Activated CD4-positive, alpha-beta T cell treated with anti-CD3 and anti-CD28 coated beads, Interleukin-2, amount 10 ng/mL, durations not matched to agents 24 days and 14 days (primary cell): ENCODE measurements around the gene NOS2. TPM values are rescaled to one million over a fixed set of nuclear protein-coding genes. Genes with fewer than 3 reads are reported as not detected.
"Not testable (repeated sequence)": the region's sequence is repeated elsewhere in the genome, so short reads cannot be mapped to it uniquely, and the experiment has no call there.

Experiments used
- DNase-seq: peaks from one replicate; pipeline ENCODE4 v3.0.0; 2022
- H3K27ac Mint-ChIP-seq: one replicate; pipeline ENCODE4 v1.8.0; 2022; ENCODE audit warnings: mild to moderate bottlenecking, mixed read lengths
- H3K27me3 Mint-ChIP-seq: one replicate; pipeline ENCODE4 v1.8.0; 2022; ENCODE audit warnings: mixed read lengths
- H3K36me3 Mint-ChIP-seq: one replicate; pipeline ENCODE4 v1.8.0; 2022; ENCODE audit warnings: low read depth, mild to moderate bottlenecking, mixed read lengths
- H3K4me1 Mint-ChIP-seq: one replicate; pipeline ENCODE4 v1.8.0; 2021; ENCODE audit warnings: mixed read lengths
- H3K4me3 Mint-ChIP-seq: one replicate; pipeline ENCODE4 v1.8.0; 2022; ENCODE audit warnings: mild to moderate bottlenecking, moderate library complexity, mixed read lengths
- H3K9me3 Mint-ChIP-seq: one replicate; pipeline ENCODE4 v1.8.0; 2021; ENCODE audit warnings: mixed read lengths
- intact Hi-C: fragments of 100-400 bp; cut with micrococcal nuclease; formaldehyde crosslinking; loops from one replicate; pipeline ENCODE4 v1.15.1; 2023
- total RNA-seq: library from RNA; stranded (reverse); gene quantifications from 2 replicates; pipeline ENCODE4 v1.2.3, GENCODE V29; 2022

NOS2 gene
- total RNA-seq, result 0.05 TPM in 1 of 2 replicates, not detected in the other

DNA sequence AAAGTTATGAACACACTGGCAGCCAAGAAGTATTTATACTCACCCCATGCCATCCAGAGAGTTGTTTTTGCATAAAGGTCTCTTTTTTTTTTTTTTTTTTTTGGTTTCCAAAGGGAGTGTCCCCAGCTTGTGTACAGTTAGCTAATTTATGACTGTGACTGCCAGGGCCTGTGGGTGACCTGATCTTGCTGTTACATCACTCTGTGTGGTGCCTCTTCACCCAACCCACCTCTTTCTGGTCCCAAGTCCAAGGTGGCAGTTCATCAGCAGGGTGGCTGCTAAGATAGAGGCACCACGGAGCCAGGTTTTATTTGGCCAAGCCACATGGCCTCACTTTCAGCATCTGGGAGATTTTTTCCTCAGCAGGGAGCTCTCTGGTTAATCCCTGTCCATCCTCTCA, at the start of gene NOS2:
Gene NOS2 (minus strand): TSS at position 8 of the 400 bp plus-strand sequence. CDS start 1,720 bp downstream, outside the sequence.
- DNase-seq, result no peak
- H3K36me3 Mint-ChIP-seq, result no peaks in the 10 kb centered on the region
- intact Hi-C loops, result no loop called here
- H3K27ac Mint-ChIP-seq, result no peak within 1 kb of the TSS
- peaks cover 26% of the 10 kb centered on the region for H3K27me3 Mint-ChIP-seq
- no peaks in the 10 kb centered on the region for H3K9me3 Mint-ChIP-seq
- peaks cover 3% of the 10 kb centered on the region for H3K4me1 Mint-ChIP-seq
- no peak within 1 kb of the TSS for H3K4me3 Mint-ChIP-seq

DNA sequence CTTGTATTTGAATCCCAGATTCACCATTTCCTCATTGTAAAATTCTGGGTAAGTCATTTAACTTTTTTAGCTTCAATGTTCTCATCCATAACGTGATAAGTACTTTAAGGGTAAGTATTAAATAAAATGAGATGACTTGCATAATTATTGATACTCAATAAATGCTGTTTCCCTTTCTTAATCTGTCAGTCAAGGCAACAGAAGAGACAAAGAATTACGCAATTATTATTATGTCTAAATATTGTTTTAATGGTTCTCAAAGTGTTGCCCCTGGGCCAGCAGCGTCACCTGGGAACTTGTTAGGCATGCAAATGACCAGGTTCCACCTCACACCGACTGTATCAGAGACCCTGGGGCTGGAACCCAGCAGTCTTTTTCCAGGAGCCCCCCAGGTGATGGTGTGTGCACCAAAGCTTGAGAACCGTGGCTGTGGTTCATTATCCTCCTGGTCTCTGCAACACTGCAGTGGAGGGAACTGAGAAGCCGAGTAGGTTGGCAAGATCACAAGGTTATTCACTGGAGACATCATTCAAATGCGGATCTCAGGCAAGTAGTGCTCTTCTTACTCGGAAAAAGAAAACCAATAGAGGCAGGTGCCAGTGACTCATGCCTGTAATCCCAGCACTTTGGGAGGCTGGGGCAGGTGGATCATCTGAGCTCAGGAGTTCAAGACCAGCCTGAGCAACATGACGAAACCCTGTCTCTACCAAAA, 49.3 kb upstream of the NOS2 start:
- intact Hi-C loops, result no loop called here
- no peak overlapping the region for H3K4me3 Mint-ChIP-seq
- no peak for DNase-seq
- H3K27ac Mint-ChIP-seq, result no peak overlapping the region
- peaks cover 20% of the 10 kb centered on the region for H3K4me1 Mint-ChIP-seq
- peaks cover 4% of the 10 kb centered on the region for H3K9me3 Mint-ChIP-seq
- no peaks in the 10 kb centered on the region for H3K36me3 Mint-ChIP-seq
- H3K27me3 Mint-ChIP-seq, result peaks cover 15% of the 10 kb centered on the region

DNA sequence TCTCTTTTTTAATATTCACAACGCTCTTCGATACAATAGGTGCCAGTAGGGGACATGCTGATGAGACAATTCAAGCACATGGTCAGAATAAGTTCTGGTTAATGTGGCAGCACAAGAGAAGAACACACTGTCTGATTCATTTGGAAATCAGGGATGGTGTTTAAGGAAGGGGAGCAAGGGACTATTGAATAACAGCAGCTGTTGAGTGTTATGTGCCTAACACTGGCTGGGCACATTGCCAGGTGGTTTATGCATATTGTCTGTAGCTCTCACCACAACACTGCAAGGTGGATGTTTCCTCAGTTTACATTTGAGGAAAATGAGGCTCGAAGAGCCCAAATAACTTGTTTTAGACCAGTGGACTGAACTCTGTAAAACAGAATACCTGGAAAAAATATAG, 48.6 kb upstream of the NOS2 start:
- intact Hi-C loops, result no loop called here
- Mint-ChIP-seq H3K36me3 (no peaks in the 10 kb centered on the region), H3K4me1 (peaks cover 20% of the 10 kb centered on the region), H3K27ac (no peak overlapping the region), H3K9me3 (peaks cover 4% of the 10 kb centered on the region), H3K27me3 (peaks cover 15% of the 10 kb centered on the region), H3K4me3 (no peak overlapping the region)
- DNase-seq, result no peak

DNA sequence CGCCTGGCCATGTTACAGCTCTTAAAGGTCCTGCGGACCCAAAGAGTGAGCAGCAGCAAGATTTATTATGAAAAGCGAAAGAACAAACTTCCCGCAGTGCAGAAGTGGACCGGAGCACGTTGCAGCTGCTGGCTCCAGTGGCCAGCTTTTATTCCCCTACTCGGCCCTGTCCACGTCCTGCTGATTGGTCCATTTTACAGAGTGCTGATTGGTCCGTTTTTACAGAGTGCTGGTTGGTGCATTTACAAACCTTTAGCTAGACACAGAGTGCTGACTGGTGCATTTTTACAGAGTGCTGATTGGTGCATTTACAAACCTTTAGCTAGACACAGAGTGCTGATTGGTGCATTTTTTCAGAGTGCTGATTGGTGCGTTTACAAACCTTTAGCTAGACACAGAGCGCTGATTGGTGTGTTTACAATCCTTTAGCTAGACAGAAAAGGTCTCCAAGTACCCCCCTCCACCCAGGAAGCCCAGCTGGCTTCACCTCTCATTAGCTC, 46.5 kb upstream of the NOS2 start:
- H3K9me3 Mint-ChIP-seq, H3K27me3 Mint-ChIP-seq, DNase-seq, intact Hi-C loops, H3K36me3 Mint-ChIP-seq: not testable (repeated sequence)
- peak overlapping the region; percentile 82 for H3K27ac Mint-ChIP-seq
- H3K4me3 Mint-ChIP-seq, result peak overlapping the region; percentile 67
- H3K4me1 Mint-ChIP-seq, result peaks cover 20% of the 10 kb centered on the region

DNA sequence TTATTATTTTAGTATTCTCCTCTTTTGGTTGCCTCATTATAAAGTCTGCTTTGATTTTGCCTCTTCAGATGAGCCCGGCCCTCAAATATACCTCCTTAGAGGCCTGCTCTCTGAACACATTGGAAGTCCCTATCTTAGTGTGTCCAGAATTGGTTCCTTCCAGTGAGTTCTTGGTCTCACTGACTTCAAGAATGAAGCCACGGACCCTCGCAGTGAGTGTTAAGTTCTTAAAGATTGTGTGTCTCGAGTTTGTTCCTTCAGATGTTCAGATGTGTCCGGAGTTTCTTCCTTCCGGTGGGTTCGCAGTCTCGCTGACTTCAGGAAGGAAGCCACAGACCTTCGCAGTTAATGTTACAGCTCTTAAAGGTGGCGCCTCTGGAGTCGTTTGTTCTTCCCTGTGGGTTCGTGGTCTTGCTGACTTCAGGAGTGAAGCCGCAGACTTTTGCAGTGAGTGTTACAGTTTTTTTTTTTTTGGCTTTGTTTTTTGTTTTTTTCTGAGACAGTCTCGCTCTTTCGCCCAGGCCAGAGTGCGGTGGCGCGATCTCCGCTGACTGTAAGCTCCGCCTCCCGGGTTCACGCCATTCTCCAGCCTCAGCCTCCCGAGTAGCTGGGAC, 45.8 kb upstream of the NOS2 start:
- Mint-ChIP-seq H3K27ac (peak overlapping the region; percentile 82), H3K4me3 (peak overlapping the region; percentile 67), H3K4me1 (peaks cover 20% of the 10 kb centered on the region), H3K36me3 (no peaks in the 10 kb centered on the region), H3K9me3 (peaks cover 4% of the 10 kb centered on the region), H3K27me3 (peaks cover 8% of the 10 kb centered on the region)
- intact Hi-C loops, result no loop called here
- DNase-seq, result peak; percentile 82

DNA sequence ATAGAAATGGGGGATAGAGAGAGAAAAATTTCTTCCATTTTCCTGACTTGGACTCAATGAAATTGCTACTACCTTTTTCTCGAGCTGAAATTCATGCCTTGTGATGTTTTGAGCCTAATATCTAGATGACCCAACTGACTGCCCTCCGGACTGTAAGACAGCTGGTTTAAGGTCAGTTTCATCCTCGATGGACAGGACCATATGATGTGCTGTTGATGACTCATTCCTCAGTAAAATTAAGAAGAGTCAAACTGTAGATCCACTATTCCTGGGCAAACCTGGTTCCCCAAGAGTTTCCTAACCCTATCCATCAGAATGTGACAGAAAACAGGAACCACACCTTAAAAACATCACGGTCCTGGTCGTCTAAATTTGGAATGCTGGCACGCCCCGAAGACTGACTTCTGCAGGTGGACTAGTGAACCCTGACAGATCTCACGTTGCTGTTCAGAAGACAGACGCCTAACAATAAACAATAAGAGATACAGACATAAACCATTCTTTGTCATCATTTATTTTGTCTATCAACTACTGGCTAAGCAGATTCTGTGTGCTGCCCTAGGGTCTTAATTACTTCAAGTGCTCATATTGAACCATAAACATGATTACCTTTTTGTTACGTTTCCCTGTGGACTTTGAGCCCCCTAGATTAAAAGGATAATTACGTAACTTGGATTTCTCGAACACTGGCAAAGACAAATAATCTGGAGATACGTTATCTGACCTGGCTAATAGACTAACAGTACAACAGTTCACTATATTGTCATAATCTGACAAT, 45.1 kb upstream of the NOS2 start:
- Mint-ChIP-seq H3K4me1 (peaks cover 20% of the 10 kb centered on the region), H3K9me3 (peaks cover 4% of the 10 kb centered on the region), H3K36me3 (no peaks in the 10 kb centered on the region), H3K27me3 (peaks cover 8% of the 10 kb centered on the region), H3K4me3 (peak overlapping the region; percentile 67), H3K27ac (no peak overlapping the region)
- DNase-seq, result no peak
- intact Hi-C loops, result no loop called here

DNA sequence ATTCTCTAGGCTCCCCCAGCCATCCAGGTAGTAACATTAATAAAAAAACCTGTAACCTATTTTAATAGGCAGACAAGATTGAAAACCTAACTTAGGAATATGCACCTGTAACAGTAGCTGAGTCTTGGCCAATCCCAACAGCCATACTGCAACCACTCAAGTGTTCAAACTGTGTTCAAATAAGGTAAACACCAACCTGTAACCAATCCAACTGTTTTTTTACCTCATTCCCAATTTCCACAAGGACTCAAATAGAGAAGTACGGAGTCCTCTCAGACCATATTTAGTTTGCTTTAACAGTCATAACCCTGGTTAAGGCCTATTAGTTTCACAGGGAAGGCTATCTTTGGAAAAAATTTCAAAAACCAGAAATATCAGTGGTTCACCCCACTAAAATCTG, 40.4 kb upstream of the NOS2 start:
- H3K27ac Mint-ChIP-seq, result no peak overlapping the region
- intact Hi-C loops, result no loop called here
- H3K9me3 Mint-ChIP-seq, result peaks cover 3% of the 10 kb centered on the region
- H3K4me1 Mint-ChIP-seq, result peaks cover 9% of the 10 kb centered on the region
- no peak overlapping the region for H3K4me3 Mint-ChIP-seq
- no peak for DNase-seq
- no peaks in the 10 kb centered on the region for H3K36me3 Mint-ChIP-seq
- no peaks in the 10 kb centered on the region for H3K27me3 Mint-ChIP-seq

DNA sequence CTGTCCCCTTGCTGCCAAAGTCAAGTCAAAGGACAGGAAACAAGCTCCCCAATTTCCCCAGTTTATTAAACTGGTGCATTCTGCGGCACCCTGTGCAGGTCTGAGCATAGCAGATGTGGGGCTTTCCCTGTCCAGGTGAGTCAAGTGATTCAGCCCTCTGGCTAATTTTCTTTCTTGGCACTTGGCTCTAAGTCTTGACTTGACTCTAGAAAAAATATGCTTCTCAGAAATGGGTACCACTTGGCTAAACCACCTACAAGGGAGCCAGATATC, 40.0 kb upstream of the NOS2 start:
- H3K4me1 Mint-ChIP-seq, intact Hi-C loops, H3K9me3 Mint-ChIP-seq, H3K4me3 Mint-ChIP-seq, H3K27me3 Mint-ChIP-seq, DNase-seq, H3K27ac Mint-ChIP-seq, H3K36me3 Mint-ChIP-seq: not testable (repeated sequence)

DNA sequence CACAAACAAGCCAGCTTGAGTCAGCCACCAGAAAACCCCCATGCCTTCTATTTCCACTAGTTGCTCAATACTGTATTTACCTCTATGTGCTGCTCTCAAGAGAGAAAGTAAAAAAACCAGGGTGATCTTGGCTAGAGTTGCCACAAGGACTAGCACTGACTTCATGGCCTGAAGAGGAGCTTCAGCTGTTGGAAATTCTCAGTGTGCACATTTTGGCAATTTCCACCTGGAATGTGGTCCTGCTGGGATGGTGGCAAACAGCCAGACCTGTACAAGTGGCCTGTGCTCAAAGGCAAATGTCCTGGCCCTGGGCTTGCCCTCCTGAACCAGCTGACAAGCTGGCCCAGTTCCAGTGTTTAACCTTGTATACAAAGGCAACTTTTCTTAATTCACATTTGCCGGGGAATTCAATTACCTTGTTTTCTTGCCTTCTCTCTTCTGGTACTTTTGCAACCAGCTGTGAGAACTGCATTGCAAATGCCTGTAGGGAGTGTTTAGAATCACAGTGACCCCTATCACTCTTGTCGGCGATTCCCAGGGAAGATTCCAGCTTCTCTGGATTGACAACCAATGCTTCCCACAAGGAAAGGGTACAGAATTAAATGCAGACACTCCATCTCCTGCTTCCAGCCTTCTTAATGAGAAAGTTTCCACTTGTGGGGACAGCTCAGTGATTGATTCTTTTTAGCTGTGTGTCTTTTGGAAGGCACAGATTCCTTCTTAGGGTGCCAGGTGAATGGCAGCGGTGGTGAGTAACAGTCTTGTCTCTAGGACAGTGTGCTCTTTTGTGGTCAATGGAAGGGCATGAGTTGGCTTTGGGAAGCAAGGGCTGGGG, 39.5 kb upstream of the NOS2 start:
- H3K9me3 Mint-ChIP-seq, H3K36me3 Mint-ChIP-seq, H3K4me3 Mint-ChIP-seq, H3K4me1 Mint-ChIP-seq, H3K27ac Mint-ChIP-seq, intact Hi-C loops, H3K27me3 Mint-ChIP-seq, DNase-seq: not testable (repeated sequence)

DNA sequence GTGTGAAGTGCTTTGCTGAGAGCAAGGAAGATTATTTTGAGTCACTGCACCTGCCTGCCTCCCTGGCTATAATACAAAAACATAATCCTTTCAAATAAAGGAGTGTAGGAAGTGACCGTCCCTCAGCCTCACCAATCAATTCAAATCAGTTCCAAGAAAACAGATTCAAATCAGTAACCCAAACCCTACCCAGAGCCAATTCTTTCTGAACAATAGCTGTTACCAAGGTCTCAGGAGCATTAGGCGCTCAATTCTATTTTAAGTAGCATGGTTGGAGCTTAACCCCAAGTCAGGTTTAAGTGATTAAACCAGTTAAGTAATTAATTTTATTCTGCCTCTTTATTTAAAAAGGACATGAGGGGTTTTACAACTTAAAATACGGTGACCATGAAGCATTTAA, 38.3 kb upstream of the NOS2 start:
- H3K27ac Mint-ChIP-seq, DNase-seq, H3K4me3 Mint-ChIP-seq, H3K27me3 Mint-ChIP-seq, H3K36me3 Mint-ChIP-seq, H3K4me1 Mint-ChIP-seq, H3K9me3 Mint-ChIP-seq, intact Hi-C loops: not testable (repeated sequence)

DNA sequence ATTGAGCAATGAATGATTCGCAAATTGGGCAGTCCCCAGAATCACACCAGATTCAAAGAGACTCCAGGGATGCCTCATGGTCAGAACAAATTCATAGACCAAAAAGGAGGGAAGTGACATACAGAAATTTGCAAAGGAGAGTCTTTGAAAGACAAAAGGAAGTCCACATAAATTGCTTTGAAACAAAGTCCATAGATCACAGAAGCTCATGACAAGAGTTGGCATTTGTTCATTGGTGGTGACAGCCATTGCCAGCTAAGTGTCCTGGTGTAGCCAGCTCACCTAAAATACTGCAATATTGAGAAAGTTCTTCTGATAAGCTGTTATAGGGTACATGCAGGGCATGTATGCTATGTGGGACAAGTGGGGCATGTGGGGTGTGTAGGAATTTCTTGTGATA, 37.4 kb upstream of the NOS2 start:
- H3K36me3 Mint-ChIP-seq, H3K4me1 Mint-ChIP-seq, H3K27me3 Mint-ChIP-seq, intact Hi-C loops, H3K9me3 Mint-ChIP-seq, H3K4me3 Mint-ChIP-seq, DNase-seq, H3K27ac Mint-ChIP-seq: not testable (repeated sequence)

DNA sequence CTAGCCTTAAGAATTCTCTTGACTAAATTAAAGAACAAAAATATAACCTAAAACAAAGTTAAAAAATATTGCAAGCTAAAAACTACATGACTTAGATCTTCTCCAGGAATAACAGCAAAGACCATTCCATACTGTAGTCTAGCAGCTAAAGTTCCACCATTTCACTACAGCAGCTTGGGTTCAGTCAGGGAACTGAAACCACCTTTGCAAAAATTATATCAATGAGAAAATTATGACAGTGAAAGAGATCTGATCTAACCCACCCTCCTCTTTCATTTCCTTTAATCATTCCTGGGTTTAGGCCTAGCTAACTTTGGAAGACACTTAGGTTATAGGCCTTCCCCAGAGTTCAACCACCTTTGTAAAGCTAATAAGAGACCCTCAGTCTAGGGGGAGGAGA, 36.3 kb upstream of the NOS2 start:
- Mint-ChIP-seq H3K27ac (no peak overlapping the region), H3K36me3 (no peaks in the 10 kb centered on the region), H3K9me3 (peaks cover 9% of the 10 kb centered on the region), H3K4me1 (peaks cover 3% of the 10 kb centered on the region), H3K27me3 (no peaks in the 10 kb centered on the region), H3K4me3 (no peak overlapping the region)
- intact Hi-C loops, result no loop called here
- DNase-seq, result no peak

DNA sequence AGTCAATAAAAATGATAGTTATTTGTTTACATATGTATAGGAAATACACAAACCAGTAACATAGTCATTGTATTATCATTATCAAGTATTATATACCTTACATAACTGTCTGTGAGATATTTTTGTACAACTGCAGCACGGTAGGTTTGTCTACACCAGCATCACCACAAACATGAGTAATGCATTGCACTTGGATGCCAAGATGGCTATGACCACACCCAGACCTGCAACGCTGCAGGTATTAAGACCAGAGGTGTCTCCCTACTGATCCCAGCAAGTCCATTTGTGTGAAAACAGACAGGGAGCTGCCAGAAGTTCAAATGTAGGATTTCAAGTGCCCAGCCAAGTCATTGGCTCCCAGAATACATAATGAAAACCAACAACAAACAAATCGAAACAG, 34.2 kb upstream of the NOS2 start:
- Mint-ChIP-seq H3K4me1 (peaks cover 3% of the 10 kb centered on the region), H3K27ac (no peak overlapping the region), H3K4me3 (no peak overlapping the region), H3K27me3 (no peaks in the 10 kb centered on the region), H3K36me3 (no peaks in the 10 kb centered on the region), H3K9me3 (peaks cover 9% of the 10 kb centered on the region)
- no peak for DNase-seq
- intact Hi-C loops, result no loop called here

DNA sequence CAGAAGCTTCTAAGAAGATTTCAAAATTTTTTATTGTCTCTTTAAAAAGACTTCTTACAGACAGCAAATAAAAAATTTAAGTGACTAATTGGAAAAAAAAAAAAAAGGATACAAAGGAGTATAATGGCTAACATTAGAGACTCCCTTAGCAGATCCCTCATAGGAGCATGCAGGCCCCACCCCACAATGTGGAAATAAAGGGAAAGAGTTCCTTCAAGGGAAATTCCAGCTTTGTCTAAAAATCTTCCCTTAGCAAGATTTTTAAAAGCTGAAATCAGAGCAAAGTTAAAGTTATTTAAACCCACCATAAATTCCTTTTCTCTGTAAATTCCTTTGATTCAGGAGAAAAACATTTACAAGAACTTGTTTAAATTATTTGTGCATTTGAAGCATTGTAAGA, 32.5 kb upstream of the NOS2 start:
- Mint-ChIP-seq H3K27ac (no peak overlapping the region), H3K36me3 (no peaks in the 10 kb centered on the region), H3K9me3 (peaks cover 9% of the 10 kb centered on the region), H3K27me3 (peaks cover 3% of the 10 kb centered on the region), H3K4me1 (peaks cover 3% of the 10 kb centered on the region), H3K4me3 (no peak overlapping the region)
- no peak for DNase-seq
- intact Hi-C loops, result no loop called here
